M059J (cell line): ENCODE results near the gene ASCC3. TPM values are rescaled to one million over a fixed set of nuclear protein-coding genes. Genes with fewer than 3 reads are reported as not detected.
A peak's percentile ranks its signal among the peaks of the same experiment; 100 is the strongest.
"Not testable (repeated sequence)": the region's sequence is repeated elsewhere in the genome, so short reads cannot be mapped to it uniquely, and the experiment has no call there.

Source experiments
- DNase-seq: peaks from one replicate; pipeline ENCODE4 v3.0.0-alpha.2; 2012; ENCODE audit warnings: low read depth
- total RNA-seq: library from RNA; depleted of rRNA; stranded (reverse); fragments of >200 nt; shearing (Covaris generic); gene quantifications from 2 replicates; pipeline ENCODE4 v1.2.3, GENCODE V29; 2014

The ASCC3 gene
- total RNA-seq, 1 experiment from 2014 or later: 49.9 TPM

GRCh38 chr6:100808638-100809275, 72.4 kb downstream of the ASCC3 start:
- peak; percentile 66 for DNase-seq

DNA sequence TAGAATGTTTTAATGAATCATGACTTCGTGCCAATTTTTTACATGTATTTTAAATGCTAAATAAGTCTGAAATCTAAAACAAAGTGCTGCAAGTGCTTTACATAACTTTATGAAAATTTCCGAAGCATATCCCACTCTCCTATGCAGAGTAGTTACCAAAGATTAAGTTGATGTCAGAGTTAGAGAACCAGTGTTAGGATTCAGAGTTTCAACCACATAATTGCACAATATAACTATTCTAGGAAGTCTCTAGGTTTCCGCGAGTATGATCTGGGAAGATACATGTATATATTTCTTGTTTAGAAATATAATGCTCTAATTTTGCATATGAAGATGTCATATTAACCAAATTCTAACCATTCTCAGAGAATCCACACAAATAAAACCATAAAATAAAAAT, 74.8 kb downstream of the ASCC3 start:
- DNase-seq: no peak

GRCh38 chr6:100803264-100804045, 77.7 kb downstream of the ASCC3 start:
- peak; percentile 60 for DNase-seq

- no peak for DNase-seq
Measured at GRCh38 chr6:100801036-100801435, 80.1 kb downstream of the ASCC3 start.

DNA sequence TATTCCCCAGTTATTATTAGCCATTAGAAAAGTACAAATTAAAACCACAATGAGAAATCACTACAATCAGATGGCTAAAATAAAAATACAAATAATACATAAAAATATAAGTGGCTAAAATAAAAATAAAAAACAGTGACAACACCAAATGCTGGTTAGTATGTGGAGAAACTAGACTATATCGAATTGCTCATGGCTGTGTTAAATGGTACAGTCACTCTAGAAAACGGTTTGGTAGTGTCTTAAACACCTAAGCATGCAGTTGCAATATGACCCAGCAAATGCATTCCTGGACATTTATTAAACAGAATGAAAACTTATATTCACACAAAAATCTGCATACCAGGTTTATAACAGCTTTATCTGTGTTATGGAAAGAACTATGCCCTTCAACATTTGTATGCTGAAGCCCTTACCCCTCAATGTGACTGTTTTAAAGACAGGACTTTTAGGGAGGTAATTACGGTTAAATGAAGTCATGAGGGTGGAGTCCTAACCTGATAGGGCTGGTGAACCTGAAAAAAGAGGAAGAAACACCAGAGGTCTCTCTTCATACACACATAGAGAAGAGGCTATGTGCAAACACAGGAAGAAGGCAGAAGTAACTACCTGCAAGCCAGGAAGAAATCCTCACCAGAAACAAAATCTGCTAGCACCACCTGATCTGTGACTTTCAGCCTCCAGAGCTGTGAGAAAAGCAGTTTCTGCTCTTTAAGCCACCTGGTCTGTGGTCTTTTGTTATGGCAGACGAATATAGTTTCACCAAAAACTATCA, 84.9 kb downstream of the ASCC3 start:
- DNase-seq: no peak

- no peak for DNase-seq
Measured at GRCh38 chr6:100790084-100790483, 91.0 kb downstream of the ASCC3 start.

DNA sequence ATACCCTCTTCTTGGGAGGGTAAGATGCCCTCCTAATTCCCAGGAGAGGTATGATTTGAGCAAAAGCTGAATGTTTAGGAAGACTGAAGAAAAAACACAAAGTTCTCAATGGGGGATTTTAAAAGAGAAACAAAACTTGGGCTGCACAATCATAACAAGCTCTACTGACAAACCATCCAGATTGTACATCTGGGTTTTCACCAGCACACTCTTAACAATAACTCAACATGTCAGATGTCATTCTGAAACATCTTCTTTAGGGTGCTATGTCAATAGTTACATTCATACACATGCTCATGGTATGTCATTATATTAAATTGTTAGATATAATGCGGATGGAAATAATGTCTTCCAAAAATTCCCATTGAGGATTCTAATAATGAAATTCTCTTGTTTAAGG, 95.1 kb downstream of the ASCC3 start:
- DNase-seq: no peak

- DNase-seq: no peak
Measured at GRCh38 chr6:100780648-100781047, 100.5 kb downstream of the ASCC3 start.

DNA sequence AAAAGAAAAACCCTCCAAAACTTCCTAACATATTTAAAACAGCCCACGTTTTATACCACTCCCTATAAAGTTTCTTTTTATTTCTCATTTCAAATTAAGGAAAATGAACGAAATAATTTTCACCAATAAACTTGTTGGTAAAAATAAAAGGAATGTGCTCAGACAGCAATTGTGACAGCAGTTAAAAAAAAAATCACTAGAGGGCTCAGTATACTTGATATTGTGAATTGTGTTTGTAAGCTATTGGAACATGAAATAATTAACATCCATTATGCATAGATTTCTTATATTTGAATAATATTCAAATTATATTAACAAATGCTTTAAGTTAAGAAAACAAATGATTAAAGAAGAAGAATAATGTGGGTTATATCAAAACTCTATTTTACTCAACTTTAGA, 105.5 kb downstream of the ASCC3 start:
- no peak for DNase-seq

- DNase-seq: no peak
Measured at GRCh38 chr6:100774681-100775080, 106.4 kb downstream of the ASCC3 start.

DNA sequence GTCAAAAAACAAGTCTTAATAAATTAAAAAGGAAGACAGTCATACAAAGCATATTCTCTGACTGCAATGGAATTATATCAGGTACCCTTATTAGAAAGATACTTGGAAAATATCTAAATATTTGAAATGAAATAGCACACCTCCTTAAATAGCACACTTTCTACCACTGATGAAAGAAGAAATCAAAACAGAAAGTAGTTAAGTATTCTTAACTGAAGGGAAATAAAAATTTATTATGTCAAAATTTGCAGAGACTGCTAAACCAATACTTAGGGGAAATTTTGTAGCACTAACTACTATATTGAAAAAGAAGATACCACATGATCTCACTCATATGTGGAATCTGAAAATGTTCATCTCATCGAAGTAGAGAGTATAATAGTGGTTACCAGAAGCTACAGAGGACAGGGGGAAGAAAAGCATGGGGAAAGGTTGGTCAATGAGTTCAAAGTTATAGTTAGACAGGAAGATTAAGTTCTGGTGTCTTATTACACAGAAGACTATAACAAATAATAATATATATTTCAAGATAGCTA, 112.2 kb downstream of the ASCC3 start:
- DNase-seq: no peak

- DNase-seq: no peak
Measured at GRCh38 chr6:100763617-100764241, 117.4 kb downstream of the ASCC3 start.

GRCh38 chr6:100761841-100762240, 119.3 kb downstream of the ASCC3 start:
- no peak for DNase-seq

- not testable (repeated sequence) for DNase-seq
Measured at GRCh38 chr6:100758386-100758785, 122.7 kb downstream of the ASCC3 start.

DNA sequence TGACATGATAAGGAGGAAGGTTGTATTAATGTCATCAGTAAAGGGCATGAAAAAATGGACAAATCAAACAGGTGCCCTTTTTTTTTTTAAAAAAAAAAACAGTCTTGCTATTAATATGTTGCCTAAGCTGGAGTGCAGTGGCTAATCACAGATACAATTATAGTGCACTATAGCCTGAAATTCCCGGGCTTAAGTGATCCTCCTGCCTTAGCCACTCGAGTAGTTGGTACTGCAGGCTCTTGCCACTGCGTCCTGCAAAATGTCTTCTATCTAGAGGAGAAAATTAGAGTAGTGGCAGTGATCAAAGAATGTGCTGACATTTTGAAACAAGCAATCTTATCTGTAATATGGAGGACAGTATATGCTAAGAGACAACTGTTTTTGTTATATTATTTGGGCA, 127.7 kb downstream of the ASCC3 start:
- no peak for DNase-seq

DNA sequence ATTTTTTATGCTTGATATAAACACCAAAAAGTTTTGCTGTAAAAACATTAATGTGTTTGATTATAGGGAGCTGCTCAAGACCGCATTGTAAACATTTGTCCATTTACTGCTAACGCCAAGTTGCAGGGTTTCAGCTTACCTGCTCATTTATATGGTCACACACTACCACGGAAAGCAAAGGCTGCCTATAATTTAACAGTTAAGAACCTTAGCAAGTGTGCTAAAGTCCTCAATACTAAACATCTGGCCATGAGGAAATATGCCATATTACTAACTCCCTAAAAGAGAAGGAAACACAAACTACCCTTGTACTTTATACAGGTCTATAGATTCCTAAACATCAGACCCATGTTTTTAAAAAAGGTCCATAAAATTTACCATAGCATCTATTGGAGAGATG, 129.5 kb downstream of the ASCC3 start:
- no peak for DNase-seq

DNA sequence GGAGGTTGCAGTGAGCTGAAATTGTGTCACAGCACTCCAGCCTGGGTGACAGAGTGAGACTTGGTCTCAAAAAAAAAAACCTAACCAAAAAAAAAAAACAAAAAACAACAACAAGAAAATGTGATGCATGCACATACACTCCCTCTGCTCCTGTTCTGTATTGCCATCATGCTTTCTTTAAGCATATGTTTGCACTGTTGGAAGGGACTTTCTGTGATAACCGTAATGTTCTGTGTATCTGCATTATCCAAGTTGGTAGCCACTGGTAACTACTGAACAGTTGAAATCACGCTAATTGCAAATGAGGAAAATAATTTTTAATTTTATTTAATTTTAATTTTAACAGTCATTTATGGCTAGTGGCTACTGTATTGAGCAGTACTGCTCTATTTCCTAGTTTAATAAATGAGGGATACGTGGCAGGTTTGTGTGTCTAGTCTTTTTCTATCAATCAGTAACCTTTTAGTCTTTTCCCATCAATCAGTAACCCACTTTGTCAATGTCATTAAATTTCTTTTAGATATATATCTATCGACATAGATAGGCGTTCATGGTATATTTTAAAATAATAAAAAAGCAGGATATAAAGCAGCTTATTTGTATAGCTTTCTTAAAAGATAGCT, 135.6 kb downstream of the ASCC3 start:
- no peak for DNase-seq

DNA sequence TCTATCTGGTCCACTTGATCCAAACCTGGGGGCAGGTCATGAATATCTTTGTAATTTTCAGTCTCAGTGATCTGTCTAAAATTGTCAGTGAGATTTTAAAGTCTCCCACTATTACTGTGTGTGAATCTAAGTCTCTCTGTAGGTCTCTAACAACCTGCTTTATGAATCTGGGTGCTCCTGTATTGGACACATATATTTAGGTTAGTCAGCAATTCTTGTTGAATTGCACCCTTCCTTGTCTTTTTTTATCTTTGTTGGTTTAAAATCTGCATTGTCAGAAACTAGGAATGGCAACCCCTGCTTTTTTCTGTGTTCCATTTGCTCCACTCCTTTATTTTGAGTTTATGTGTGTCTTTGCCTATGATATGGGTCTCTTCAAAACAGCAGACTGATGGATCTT, 140.7 kb downstream of the ASCC3 start:
- DNase-seq: no peak

- DNase-seq: not testable (repeated sequence)
Measured at GRCh38 chr6:100737720-100738119, 143.4 kb downstream of the ASCC3 start.

- no peak for DNase-seq
Measured at GRCh38 chr6:100731411-100731810, 149.7 kb downstream of the ASCC3 start.
